Skeletal muscle satellite cell (primary cell): Measurements from ENCODE around the gene MARK3.

ENCODE experiments used
- H3K27me3 ChIP-seq: 2 replicates; pipeline ENCODE4 v1.7.0; 2013; ENCODE audit warnings: low read length; ENCODE audit not compliant: control insufficient read depth, insufficient read depth
- H3K36me3 ChIP-seq: 2 replicates; pipeline ENCODE4 v1.7.0; 2013; ENCODE audit warnings: mild to moderate bottlenecking, control low read depth, low read length; ENCODE audit not compliant: insufficient read depth
- H3K4me1 ChIP-seq: 2 replicates; pipeline ENCODE4 v1.7.0; 2013; ENCODE audit warnings: low read length; ENCODE audit not compliant: control insufficient read depth, insufficient read depth
- H3K4me2 ChIP-seq: 2 replicates; pipeline ENCODE4 v1.7.0; 2013; ENCODE audit warnings: mild to moderate bottlenecking, low read length
- H3K4me3 ChIP-seq: 2 replicates; pipeline ENCODE4 v1.7.0; 2013; ENCODE audit warnings: low read length
- H3K9ac ChIP-seq: 2 replicates; pipeline ENCODE4 v1.7.0; 2013; ENCODE audit warnings: mild to moderate bottlenecking, low read depth, low read length, moderate library complexity
- H3K9me3 ChIP-seq: replicated peaks from 2 replicates; pipeline ENCODE4 v1.7.0; 2013; ENCODE audit warnings: mild to moderate bottlenecking, control low read depth, low read length

Gene MARK3

GRCh38 chr14:103539056-103539825 is 154.0 kb downstream of the MARK3 start:
- H3K9ac ChIP-seq, result no peak overlapping the region
- H3K9me3 ChIP-seq, result no peaks in the 10 kb centered on the region
- H3K36me3 ChIP-seq, result peaks cover 17% of the 10 kb centered on the region
- H3K4me3 ChIP-seq, result no peak overlapping the region
- peaks cover 72% of the 10 kb centered on the region for H3K4me1 ChIP-seq
- no peak overlapping the region for H3K4me2 ChIP-seq
- no peaks in the 10 kb centered on the region for H3K27me3 ChIP-seq

- Histone ChIP-seq H3K9me3 (no peaks in the 10 kb centered on the region), H3K36me3 (peaks cover 2% of the 10 kb centered on the region), H3K4me1 (peaks cover 72% of the 10 kb centered on the region), H3K27me3 (no peaks in the 10 kb centered on the region), H3K4me2 (peak overlapping the region; percentile 75), H3K4me3 (peak overlapping the region; percentile 55), H3K9ac (peak overlapping the region; percentile 59)
Observed at GRCh38 chr14:103540821-103541708, 155.8 kb downstream of the MARK3 start.

GRCh38 chr14:103541709-103542604 is 156.7 kb downstream of the MARK3 start:
- peaks cover 67% of the 10 kb centered on the region for H3K4me1 ChIP-seq
- H3K9ac ChIP-seq, result peak overlapping the region; percentile 20

GRCh38 chr14:103542605-103543088 is 157.4 kb downstream of the MARK3 start:
- Histone ChIP-seq H3K36me3 (no peaks in the 10 kb centered on the region), H3K4me2 (peak overlapping the region; percentile 43), H3K9me3 (no peaks in the 10 kb centered on the region), H3K27me3 (no peaks in the 10 kb centered on the region), H3K9ac (peak overlapping the region; percentile 57), H3K4me3 (peak overlapping the region; percentile 10), H3K4me1 (peaks cover 61% of the 10 kb centered on the region)

More at GRCh38 chr14:103541709-103542604, 156.7 kb downstream of the MARK3 start:
- Histone ChIP-seq H3K4me2 (peak overlapping the region; percentile 43), H3K9me3 (no peaks in the 10 kb centered on the region), H3K27me3 (no peaks in the 10 kb centered on the region), H3K4me3 (peak overlapping the region; percentile 10), H3K36me3 (no peaks in the 10 kb centered on the region)

GRCh38 chr14:103543140-103543539 is 157.9 kb downstream of the MARK3 start:
- H3K9me3 ChIP-seq, result no peaks in the 10 kb centered on the region
- no peaks in the 10 kb centered on the region for H3K36me3 ChIP-seq
- H3K9ac ChIP-seq, result peak overlapping the region; percentile 57
- H3K4me1 ChIP-seq, result peaks cover 57% of the 10 kb centered on the region
- H3K4me2 ChIP-seq, result peak overlapping the region; percentile 43
- H3K27me3 ChIP-seq, result no peaks in the 10 kb centered on the region
- no peak overlapping the region for H3K4me3 ChIP-seq

GRCh38 chr14:103543721-103544387 is 158.6 kb downstream of the MARK3 start:
- Histone ChIP-seq H3K4me3 (no peak overlapping the region), H3K4me1 (peaks cover 51% of the 10 kb centered on the region), H3K9me3 (no peaks in the 10 kb centered on the region), H3K9ac (no peak overlapping the region), H3K27me3 (no peaks in the 10 kb centered on the region), H3K4me2 (no peak overlapping the region), H3K36me3 (no peaks in the 10 kb centered on the region)

GRCh38 chr14:103544388-103545218 is 159.4 kb downstream of the MARK3 start:
- Histone ChIP-seq H3K9ac (no peak overlapping the region), H3K4me3 (no peak overlapping the region)

GRCh38 chr14:103545219-103545914 is 160.2 kb downstream of the MARK3 start:
- no peaks in the 10 kb centered on the region for H3K9me3 ChIP-seq
- no peaks in the 10 kb centered on the region for H3K36me3 ChIP-seq
- H3K4me2 ChIP-seq, result no peak overlapping the region
- H3K9ac ChIP-seq, result no peak overlapping the region
- no peaks in the 10 kb centered on the region for H3K27me3 ChIP-seq
- H3K4me1 ChIP-seq, result peaks cover 40% of the 10 kb centered on the region
- H3K4me3 ChIP-seq, result no peak overlapping the region

More at GRCh38 chr14:103544388-103545218, 159.4 kb downstream of the MARK3 start:
- H3K4me2 ChIP-seq, result no peak overlapping the region
- peaks cover 45% of the 10 kb centered on the region for H3K4me1 ChIP-seq
- H3K27me3 ChIP-seq, result no peaks in the 10 kb centered on the region
- no peaks in the 10 kb centered on the region for H3K9me3 ChIP-seq
- no peaks in the 10 kb centered on the region for H3K36me3 ChIP-seq

- Histone ChIP-seq H3K27me3 (no peaks in the 10 kb centered on the region), H3K9me3 (no peaks in the 10 kb centered on the region), H3K9ac (no peak overlapping the region), H3K4me1 (peaks cover 40% of the 10 kb centered on the region), H3K4me3 (no peak overlapping the region), H3K36me3 (no peaks in the 10 kb centered on the region), H3K4me2 (no peak overlapping the region)
Observed at GRCh38 chr14:103545915-103546651, 160.9 kb downstream of the MARK3 start.
